HG02973 (cell line): Measurements from ENCODE around the gene CYP19A1.

ENCODE experiments used
- ATAC-seq: cut with Tn5 transposase; IDR thresholded peaks from one replicate; pipeline ENCODE4 v1.9.1; 2021; ENCODE audit warnings: moderate library complexity; ENCODE audit not compliant: unreplicated experiment

Gene CYP19A1

DNA sequence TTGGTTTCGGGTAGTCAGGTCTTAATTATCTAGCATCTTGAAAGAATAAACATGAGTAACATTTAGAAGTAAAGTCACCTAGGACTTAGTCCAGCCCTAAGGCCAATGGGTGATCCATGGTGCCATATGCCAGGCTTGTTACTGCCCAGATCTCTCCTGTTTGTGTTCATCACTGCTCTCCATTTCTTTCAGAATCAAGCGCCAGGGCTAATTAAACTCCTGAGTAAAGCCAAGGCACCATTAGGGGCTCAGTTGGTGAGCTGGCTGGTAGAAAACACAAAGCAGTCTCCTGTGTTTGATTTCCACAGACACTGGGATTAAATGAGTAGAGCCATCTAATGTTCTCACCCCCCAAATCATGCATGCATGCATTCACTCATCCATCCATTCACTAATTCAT lies 11.3 kb downstream of the CYP19A1 start:
- ATAC-seq, result no peak

DNA sequence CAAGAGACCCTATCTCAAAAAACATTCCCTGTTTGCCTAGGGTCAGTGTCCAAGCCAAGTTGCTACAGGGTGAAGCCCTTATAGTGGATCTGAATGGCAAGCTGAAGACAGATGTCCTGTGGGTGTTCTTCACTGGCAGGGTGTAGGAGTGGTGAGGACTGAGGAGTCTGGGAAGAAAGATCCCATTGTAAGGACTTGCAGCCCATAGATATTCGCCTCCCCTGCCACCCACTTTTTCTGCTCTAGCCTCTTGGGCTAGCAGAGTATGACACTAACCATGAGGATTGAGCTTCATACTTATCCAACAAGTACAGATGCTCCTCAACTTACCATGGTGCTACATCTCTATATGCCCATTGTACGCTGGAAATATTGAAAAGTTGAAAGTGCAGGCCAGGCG lies 13.2 kb downstream of the CYP19A1 start:
- ATAC-seq, result no peak

GRCh38 chr15:51323749-51324148 lies 14.6 kb downstream of the CYP19A1 start:
- no peak for ATAC-seq

GRCh38 chr15:51322621-51323296 lies 15.6 kb downstream of the CYP19A1 start:
- ATAC-seq, result no peak

- ATAC-seq, result no peak
Measured at GRCh38 chr15:51321316-51321715, 17.1 kb downstream of the CYP19A1 start.

GRCh38 chr15:51320843-51321242 lies 17.6 kb downstream of the CYP19A1 start:
- ATAC-seq, result no peak

DNA sequence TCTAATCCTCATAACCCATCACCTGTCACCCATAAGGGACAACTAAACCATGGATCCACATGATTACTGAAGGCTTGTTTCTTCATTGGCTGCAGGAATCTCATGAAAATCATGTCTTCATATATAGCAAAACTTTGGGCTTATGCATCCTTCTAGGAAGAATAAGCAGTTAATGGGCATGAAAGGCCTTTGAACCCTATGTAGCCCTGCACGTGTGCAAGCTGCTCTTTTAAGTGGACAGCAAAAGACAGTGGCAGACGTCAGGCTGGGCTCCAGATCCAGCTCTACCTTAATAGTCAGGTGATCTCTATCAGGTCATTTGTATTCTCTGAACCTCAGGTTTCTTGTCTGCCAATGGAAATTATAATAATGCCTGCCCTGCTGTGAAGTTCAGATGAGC lies 18.9 kb downstream of the CYP19A1 start:
- ATAC-seq, result no peak

- no peak for ATAC-seq
Measured at GRCh38 chr15:51318382-51319150, 19.8 kb downstream of the CYP19A1 start.

GRCh38 chr15:51316636-51317035 lies 21.8 kb downstream of the CYP19A1 start:
- no peak for ATAC-seq

DNA sequence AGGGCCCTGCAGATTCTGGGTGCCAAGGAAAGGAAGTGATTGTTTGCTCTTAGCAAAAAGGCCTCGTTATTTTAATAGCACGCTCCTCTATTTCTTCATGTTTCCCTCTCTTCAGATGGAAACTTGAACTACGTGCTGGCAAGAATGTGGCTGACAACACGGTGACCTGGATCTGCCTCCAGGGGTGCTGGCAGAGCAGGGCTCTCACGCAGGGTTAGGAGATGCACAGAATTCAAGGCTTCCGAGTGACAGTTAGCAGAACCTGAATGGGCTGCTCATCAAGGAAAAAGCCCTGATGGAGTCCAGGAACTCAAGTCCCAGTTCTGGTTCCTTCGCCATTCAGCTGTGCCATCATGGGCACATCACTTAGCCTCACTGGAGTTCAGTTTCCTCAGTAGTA lies 22.7 kb downstream of the CYP19A1 start:
- ATAC-seq, result no peak

DNA sequence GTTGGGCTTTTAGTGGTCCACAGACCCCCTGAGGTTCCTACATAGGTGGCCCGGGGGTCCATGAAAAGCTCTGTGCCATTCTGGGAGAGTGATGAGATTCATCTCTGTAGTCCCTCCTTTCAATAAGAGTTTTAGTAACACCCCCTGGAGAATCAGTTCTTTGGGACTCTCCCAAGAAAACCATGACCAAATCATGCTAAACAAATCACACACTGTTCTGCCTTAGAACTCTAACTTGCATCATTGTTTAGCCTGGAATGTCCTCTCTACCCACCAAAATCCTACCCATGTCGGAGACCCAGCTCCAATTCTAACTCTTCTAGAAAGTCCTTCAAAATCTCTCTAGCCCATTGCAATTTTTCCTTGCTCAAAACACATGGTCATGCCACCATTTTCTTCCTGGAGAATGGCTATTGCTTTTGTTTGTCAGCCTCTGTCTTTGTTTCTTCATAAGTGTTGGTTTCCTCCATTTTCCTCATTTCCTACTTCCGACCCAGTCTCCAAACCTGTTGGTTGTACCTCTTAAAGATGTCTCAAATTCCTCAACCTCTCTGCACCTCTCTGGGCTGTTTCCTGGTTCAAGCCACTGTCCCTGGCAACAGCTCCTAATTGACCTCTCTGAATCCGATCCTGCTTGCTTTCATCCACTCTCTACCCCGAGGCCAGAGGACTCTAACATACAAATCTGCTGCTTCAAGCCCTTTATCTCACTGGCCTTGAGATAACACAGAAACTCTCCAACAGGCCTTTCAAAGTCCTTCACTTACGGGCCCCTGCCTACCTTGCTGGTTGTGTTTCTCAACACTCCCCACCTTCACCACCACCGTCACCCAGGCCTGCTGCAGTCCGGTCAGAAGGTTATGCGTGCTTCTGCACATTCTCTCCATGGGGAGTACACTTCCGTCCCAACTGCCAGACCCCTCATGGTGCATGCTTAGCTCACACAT lies 23.7 kb downstream of the CYP19A1 start:
- ATAC-seq, result no peak

DNA sequence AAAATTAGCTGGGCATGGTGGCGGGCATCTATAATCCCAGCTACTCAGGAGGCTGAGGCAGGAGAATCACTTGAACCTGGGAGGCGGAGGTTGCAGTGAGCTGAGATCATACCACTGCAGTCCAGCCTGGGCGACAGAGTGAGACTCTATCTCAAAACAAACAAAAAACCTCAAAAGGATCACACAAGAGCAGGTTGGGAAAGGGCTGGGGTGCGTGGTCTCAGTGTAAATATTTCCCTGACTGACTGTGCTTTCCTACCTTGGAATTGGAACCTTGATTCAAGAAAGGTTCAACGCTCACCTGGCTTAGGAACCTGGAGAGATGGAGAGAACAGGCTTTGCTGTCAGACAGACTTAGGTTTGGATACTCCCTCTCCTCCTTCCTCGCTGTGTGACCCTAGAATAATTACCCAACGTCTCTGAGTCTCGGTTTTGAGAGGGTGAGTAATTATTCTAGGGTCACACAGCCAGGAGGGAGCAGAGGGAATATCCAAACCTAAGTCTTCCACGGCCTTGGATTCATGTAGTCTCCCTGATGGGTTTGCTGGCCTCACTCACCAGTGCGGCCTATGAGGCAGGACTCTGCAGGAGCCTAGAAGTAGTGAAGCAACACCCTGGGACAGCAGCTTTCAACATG lies 24.6 kb downstream of the CYP19A1 start:
- no peak for ATAC-seq

GRCh38 chr15:51313074-51313393 lies 25.4 kb downstream of the CYP19A1 start:
- ATAC-seq, result no peak

DNA sequence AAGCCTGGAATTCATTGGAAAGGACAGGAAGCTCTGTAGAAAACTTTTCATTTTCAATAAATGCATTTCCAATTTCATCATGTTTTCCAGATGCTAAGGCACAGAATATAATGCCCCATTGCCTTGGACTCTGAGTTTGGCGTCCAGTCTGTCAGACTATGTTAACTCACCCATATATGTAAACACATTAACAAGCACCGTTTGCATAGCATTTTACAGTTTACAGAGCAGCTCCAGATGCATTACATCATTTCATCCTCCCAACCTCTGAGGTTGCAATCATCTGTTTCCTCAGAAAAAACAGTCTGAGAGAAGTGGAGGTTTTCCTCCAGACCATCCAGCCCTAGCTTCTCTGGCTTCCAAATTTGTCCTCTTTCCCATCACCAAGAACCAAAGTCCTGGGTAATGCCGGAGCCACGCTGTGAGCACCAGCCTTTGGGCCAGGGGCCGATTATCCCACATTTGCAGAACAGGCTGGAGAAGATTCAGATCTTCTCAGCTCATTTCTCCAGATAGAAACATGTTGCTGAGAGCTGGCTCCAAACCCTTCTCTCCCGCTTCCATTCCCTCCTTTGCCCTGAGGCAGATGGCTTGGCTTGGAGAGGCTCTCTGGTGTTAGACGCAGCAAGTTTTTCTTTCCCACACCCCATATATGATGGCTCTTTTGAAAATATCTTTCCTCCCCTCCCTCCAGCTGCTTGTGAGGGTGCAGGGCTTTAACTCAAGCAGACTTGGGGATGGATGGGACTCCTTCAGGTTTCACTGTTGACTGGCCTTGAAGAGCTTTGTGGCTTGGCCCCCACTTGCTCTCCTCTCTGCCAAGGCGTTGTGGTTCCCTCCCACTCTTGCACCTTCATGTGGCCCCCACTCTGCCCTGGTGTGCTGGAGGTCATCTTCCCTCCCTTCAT lies 26.0 kb downstream of the CYP19A1 start:
- no peak for ATAC-seq

DNA sequence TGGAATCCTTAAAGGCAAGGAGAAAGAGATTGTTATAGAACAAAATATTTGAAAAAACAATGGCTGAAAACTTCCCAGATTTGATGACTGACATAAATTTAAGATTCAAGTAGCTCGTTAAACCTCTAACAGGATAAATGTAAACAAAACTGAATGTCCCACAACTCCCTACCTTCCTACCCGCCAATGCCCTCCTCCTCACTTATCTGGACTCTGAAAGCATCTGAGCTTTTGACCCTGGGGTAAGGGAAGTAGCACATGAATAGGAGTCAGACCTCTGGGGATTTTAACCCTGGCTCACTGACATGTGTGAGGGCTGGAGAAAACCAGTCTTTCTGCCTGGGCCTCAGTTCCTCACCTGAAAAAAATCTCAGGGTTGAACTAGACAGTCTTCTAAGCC lies 26.9 kb downstream of the CYP19A1 start:
- ATAC-seq, result no peak

GRCh38 chr15:51310064-51310463 lies 28.3 kb downstream of the CYP19A1 start:
- ATAC-seq, result no peak

GRCh38 chr15:51307811-51308210 lies 30.6 kb downstream of the CYP19A1 start:
- ATAC-seq, result no peak

- ATAC-seq, result no peak
Measured at GRCh38 chr15:51307325-51307724, 31.1 kb downstream of the CYP19A1 start.

DNA sequence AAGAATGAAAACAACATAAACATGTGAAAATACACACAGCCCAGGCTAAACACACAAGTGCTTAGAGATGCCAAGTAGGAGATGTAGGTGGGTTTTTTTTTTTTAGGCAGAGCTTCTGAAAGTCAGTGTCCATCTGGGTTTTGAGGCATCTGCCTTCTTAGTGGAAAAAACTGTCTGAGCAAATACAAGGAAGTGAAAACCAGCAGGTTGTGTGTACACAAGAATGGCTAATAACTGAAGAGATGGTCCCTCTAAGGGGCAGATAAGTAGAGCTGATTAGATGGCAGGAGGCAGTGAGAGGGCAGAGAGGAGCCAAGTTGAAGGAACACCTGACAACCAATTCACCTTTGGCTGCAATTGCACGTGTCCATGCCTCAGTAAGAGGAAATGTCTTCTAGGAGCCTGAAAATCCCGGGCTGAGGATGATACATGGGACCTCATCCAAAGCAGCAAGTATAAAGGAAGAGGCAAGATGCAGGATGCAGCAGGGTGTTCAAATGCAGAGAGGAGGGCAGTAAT lies 34.9 kb downstream of the CYP19A1 start:
- ATAC-seq, result no peak

DNA sequence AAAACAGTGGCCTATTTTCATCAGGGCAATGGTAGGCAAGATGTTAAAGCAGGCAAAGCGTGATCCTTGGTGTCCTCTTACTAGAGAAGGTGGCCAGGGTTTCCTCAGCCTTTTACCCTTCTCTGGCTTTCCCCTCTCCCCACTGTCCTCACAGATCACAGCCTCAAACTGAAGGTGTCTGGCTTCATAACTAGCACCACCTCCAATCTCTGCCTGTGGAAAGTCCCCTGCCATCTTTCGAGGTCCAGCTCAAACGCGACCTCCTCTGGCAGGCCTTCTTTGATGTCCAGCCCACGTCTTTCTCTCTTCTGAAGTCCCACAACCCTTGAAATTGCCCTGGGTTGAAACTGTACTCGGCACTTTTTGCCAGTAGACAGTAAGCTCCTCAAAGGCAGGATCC lies 35.9 kb downstream of the CYP19A1 start:
- no peak for ATAC-seq
